ENCODE measurements around the gene UGT1A7. TPM values are rescaled to one million over a fixed set of nuclear protein-coding genes. Genes with fewer than 3 reads are reported as not detected.

UGT1A7 gene
- total and polyA plus RNA-seq, 2 experiments from 2014 or later = not detected

GRCh38 chr2:233671290-233672161, 10.2 kb upstream of the UGT1A7 start, which contains the start of gene UGT1A9:
UGT1A9 (plus strand) TSS chr2:233671898; CDS start chr2:233671935, 37 bp downstream.
- no peak within 1 kb of the TSS for H3K4me3 ChIP-seq
- H3F3A ChIP-seq (ENCODE audit: insufficient read depth) = no peaks in the 10 kb centered on the region
- H3K4me2 ChIP-seq (ENCODE audit: unreplicated experiment) = no peak within 1 kb of the TSS
- H3K4me1 ChIP-seq (ENCODE audit: insufficient read depth) = no peaks in the 10 kb centered on the region
- in situ Hi-C loops (cut with MboI) = no loop called here
- H4K20me1 ChIP-seq (ENCODE audit: insufficient read depth) = no peaks in the 10 kb centered on the region
- 29 to 35% methylated on average over 5 of the region's 5 CpGs for WGBS, 2 experiments (ENCODE audit: low coverage in 1 of 2, low lambda C conversion rate in 2 of 2, missing lambda C conversion rate in 2 of 2)
- no peak within 1 kb of the TSS for H3K27ac ChIP-seq
- H3K9ac ChIP-seq = no peak within 1 kb of the TSS
- no peak for DNase-seq
- H3K79me2 ChIP-seq (ENCODE audit: insufficient read depth) = no peaks in the 10 kb centered on the region
- no peak within 1 kb of the TSS for H2AFZ ChIP-seq
- H3K9me3 ChIP-seq (ENCODE audit: low read depth) = no peaks in the 10 kb centered on the region
- TF ChIP-seq EZH2 (IDR thresholded peaks at IDR 0.05; ENCODE audit: insufficient read depth, poor library complexity, severe bottlenecking) (no peak), EZH2phosphoT487 (IDR thresholded peaks at IDR 0.05; ENCODE audit: insufficient read depth, low read depth) (no peak)
- no peaks in the 10 kb centered on the region for H3K9me2 ChIP-seq (ENCODE audit: insufficient read depth)
- no peaks in the 10 kb centered on the region; the same call in 1 of the 2 replicates for H3K27me3 ChIP-seq (replicated peaks; ENCODE audit: insufficient read depth)
- no peaks in the 10 kb centered on the region for H3K36me3 ChIP-seq (ENCODE audit: low read depth)

- H3K4me2 ChIP-seq (ENCODE audit: unreplicated experiment) = no peak overlapping the region
- no peaks in the 10 kb centered on the region; the same call in 1 of the 2 replicates for H3K27me3 ChIP-seq (replicated peaks; ENCODE audit: insufficient read depth)
- no peak overlapping the region for H3K9ac ChIP-seq
- TF ChIP-seq EZH2phosphoT487 (IDR thresholded peaks at IDR 0.05; ENCODE audit: insufficient read depth, low read depth) = no peak
- TF ChIP-seq EZH2 (IDR thresholded peaks at IDR 0.05; ENCODE audit: insufficient read depth, poor library complexity, severe bottlenecking) = no peak
- no peak overlapping the region for H3K27ac ChIP-seq
- no peaks in the 10 kb centered on the region for H3K9me3 ChIP-seq (ENCODE audit: low read depth)
- H3K4me1 ChIP-seq (ENCODE audit: insufficient read depth) = no peaks in the 10 kb centered on the region
- WGBS, 2 experiments (ENCODE audit: low coverage in 1 of 2, low lambda C conversion rate in 2 of 2, missing lambda C conversion rate in 2 of 2) = 70 to 75% methylated on average over 3 of the region's 3 CpGs
- no peak overlapping the region for H3K4me3 ChIP-seq
- in situ Hi-C loops (cut with MboI) = no loop called here
- no peaks in the 10 kb centered on the region for H4K20me1 ChIP-seq (ENCODE audit: insufficient read depth)
- no peaks in the 10 kb centered on the region for H3K79me2 ChIP-seq (ENCODE audit: insufficient read depth)
- DNase-seq = no peak
- H2AFZ ChIP-seq = no peak overlapping the region
- H3K9me2 ChIP-seq (ENCODE audit: insufficient read depth) = no peaks in the 10 kb centered on the region
- no peaks in the 10 kb centered on the region for H3K36me3 ChIP-seq (ENCODE audit: low read depth)
- H3F3A ChIP-seq (ENCODE audit: insufficient read depth) = no peaks in the 10 kb centered on the region
Measured at GRCh38 chr2:233672886-233673285, 8.8 kb upstream of the UGT1A7 start.

GRCh38 chr2:233673896-233674295, 7.8 kb upstream of the UGT1A7 start:
- no peak for TF ChIP-seq EZH2 (IDR thresholded peaks at IDR 0.05; ENCODE audit: insufficient read depth, poor library complexity, severe bottlenecking)
- in situ Hi-C loops (cut with MboI) = no loop called here
- Histone ChIP-seq H3K27ac (no peak overlapping the region), H3F3A (ENCODE audit: insufficient read depth) (no peaks in the 10 kb centered on the region), H4K20me1 (ENCODE audit: insufficient read depth) (no peaks in the 10 kb centered on the region), H3K4me3 (no peak overlapping the region), H3K4me1 (ENCODE audit: insufficient read depth) (no peaks in the 10 kb centered on the region), H3K27me3 (replicated peaks; ENCODE audit: insufficient read depth) (no peaks in the 10 kb centered on the region; the same call in 1 of the 2 replicates), H3K36me3 (ENCODE audit: low read depth) (no peaks in the 10 kb centered on the region), H3K9me3 (ENCODE audit: low read depth) (no peaks in the 10 kb centered on the region), H3K9me2 (ENCODE audit: insufficient read depth) (no peaks in the 10 kb centered on the region), H3K79me2 (ENCODE audit: insufficient read depth) (no peaks in the 10 kb centered on the region), H3K9ac (no peak overlapping the region), H2AFZ (no peak overlapping the region), H3K4me2 (ENCODE audit: unreplicated experiment) (no peak overlapping the region)
- DNase-seq = no peak

- no peaks in the 10 kb centered on the region for H4K20me1 ChIP-seq (ENCODE audit: insufficient read depth)
- no peaks in the 10 kb centered on the region for H3K9me2 ChIP-seq (ENCODE audit: insufficient read depth)
- no peak overlapping the region for H2AFZ ChIP-seq
- H3K79me2 ChIP-seq (ENCODE audit: insufficient read depth) = no peaks in the 10 kb centered on the region
- no peak for TF ChIP-seq EZH2phosphoT487 (IDR thresholded peaks at IDR 0.05; ENCODE audit: insufficient read depth, low read depth)
- TF ChIP-seq EZH2 (IDR thresholded peaks at IDR 0.05; ENCODE audit: insufficient read depth, poor library complexity, severe bottlenecking) = no peak
- in situ Hi-C loops (cut with MboI) = no loop called here
- no peak overlapping the region for H3K27ac ChIP-seq
- no peak overlapping the region for H3K9ac ChIP-seq
- H3K4me1 ChIP-seq (ENCODE audit: insufficient read depth) = no peaks in the 10 kb centered on the region
- no peaks in the 10 kb centered on the region for H3F3A ChIP-seq (ENCODE audit: insufficient read depth)
- H3K4me3 ChIP-seq = no peak overlapping the region
- H3K36me3 ChIP-seq (ENCODE audit: low read depth) = no peaks in the 10 kb centered on the region
- no peak overlapping the region for H3K4me2 ChIP-seq (ENCODE audit: unreplicated experiment)
- 0 to 7% methylated on average over 1 of the region's 1 CpG for WGBS, 2 experiments (ENCODE audit: low coverage in 1 of 2, low lambda C conversion rate in 2 of 2, missing lambda C conversion rate in 2 of 2)
- DNase-seq = no peak
- no peaks in the 10 kb centered on the region for H3K9me3 ChIP-seq (ENCODE audit: low read depth)
- H3K27me3 ChIP-seq (replicated peaks; ENCODE audit: insufficient read depth) = no peaks in the 10 kb centered on the region; the same call in 1 of the 2 replicates
Measured at GRCh38 chr2:233674314-233674713, 7.4 kb upstream of the UGT1A7 start.
